ENCODE results near the gene BTLA.

- TF ChIP-seq TAF1 (IDR thresholded peaks at IDR 0.05; ENCODE audit: low read depth, low read length), result no peak
- no peak for TF ChIP-seq JUND (IDR thresholded peaks at IDR 0.05; ENCODE audit: low read length)
- no peak for TF ChIP-seq CTCF (IDR thresholded peaks at IDR 0.05; ENCODE audit: control extremely low read depth in 1 of 3, insufficient read depth in 1 of 3, low read depth in 1 of 3, low read length in 3 of 3)
- no peak for TF ChIP-seq TBP (IDR thresholded peaks at IDR 0.05; ENCODE audit: low read depth, low read length)
- no peak for TF ChIP-seq MAX (IDR thresholded peaks at IDR 0.05)
Observed at GRCh38 chr3:112546216-112546759, 47.0 kb upstream of the BTLA start.

All from H1 (cell line).